K562 (cell line): ENCODE data around the gene FASTKD3. TPM values are rescaled to one million over a fixed set of nuclear protein-coding genes. Genes with fewer than 3 reads are reported as not detected.

Source experiments
- CBX2 ChIP-seq: fragments of 200-600 bp; sonication (generic); IDR thresholded peaks from one replicate; pipeline ENCODE4 v1.6.1; 2012; ENCODE audit warnings: mild to moderate bottlenecking, low read length, inconsistent platforms; ENCODE audit not compliant: insufficient read depth, poor library complexity, severe bottlenecking
- CCNT2 ChIP-seq: IDR thresholded peaks from 2 replicates; pipeline ENCODE4 v1.6.1; 2011; ENCODE audit warnings: borderline replicate concordance, low read depth, mild to moderate bottlenecking, moderate library complexity, mixed read lengths, low read length; ENCODE audit not compliant: insufficient read length; ENCODE audit errors: extremely low read depth
- CREB3L1 ChIP-seq: fragments of 450-650 bp; IDR thresholded peaks from 2 replicates; pipeline ENCODE4 v1.6.1; 2014; ENCODE audit warnings: low read depth, mild to moderate bottlenecking, moderate library complexity, borderline replicate concordance
- CTCFL ChIP-seq: IDR thresholded peaks from 2 replicates; pipeline ENCODE4 v1.6.1; 2011; ENCODE audit warnings: borderline replicate concordance, low read depth, mild to moderate bottlenecking, moderate library complexity, low read length; ENCODE audit not compliant: insufficient read depth, poor library complexity, severe bottlenecking
- FOXK1 ChIP-seq: sonication (generic); formaldehyde crosslinking; IDR thresholded peaks from 2 replicates; pipeline ENCODE4 v1.8.0; 2022; ENCODE audit warnings: missing genetic modification reagents, mild to moderate bottlenecking, borderline replicate concordance
- GTF2B ChIP-seq: IDR thresholded peaks from 2 replicates; pipeline ENCODE4 v1.6.1; 2011; ENCODE audit not compliant: insufficient read length; ENCODE audit errors: extremely low read depth
- JUND ChIP-seq, 2 experiments: IDR thresholded peaks; 2 replicates in 1 of 2; 3 replicates in 1 of 2; pipeline ENCODE4 v1.6.1; 2011; ENCODE audit warnings: borderline replicate concordance in 2 of 2, low read depth in 2 of 2, low read length in 2 of 2, improper control_type of control experiment in 1 of 2, missing biosample characterization in 1 of 2, missing genetic modification characterization in 1 of 2, missing genetic modification reagents in 1 of 2
- KLF13 ChIP-seq: fragments of 450-650 bp; IDR thresholded peaks from 2 replicates; pipeline ENCODE4 v1.6.1; 2016; ENCODE audit warnings: missing genetic modification characterization, low read depth, mild to moderate bottlenecking, missing compliant biosample characterization, moderate library complexity, borderline replicate concordance
- NEUROD1 ChIP-seq: fragments of 150-350 bp; IDR thresholded peaks from 2 replicates; pipeline ENCODE4 v1.6.1; 2014; ENCODE audit warnings: borderline replicate concordance, low read length, low read depth; ENCODE audit not compliant: partially characterized antibody
- NFE2 ChIP-seq: IDR thresholded peaks from 2 replicates; pipeline ENCODE4 v1.6.1; 2014; ENCODE audit warnings: antibody characterized with exemption, low read depth
- NR2C1 ChIP-seq, 2 experiments: fragments of 450-650 bp; IDR thresholded peaks; 2 replicates each; pipeline ENCODE4 v1.6.1; 2017; ENCODE audit warnings: mild to moderate bottlenecking in 2 of 2, antibody characterized with exemption in 1 of 2, inconsistent platforms in 1 of 2, missing compliant biosample characterization in 1 of 2, missing genetic modification characterization in 1 of 2
- RBM22 ChIP-seq: fragments of 200-400 bp; formaldehyde crosslinking; IDR thresholded peaks from 2 replicates; pipeline ENCODE4 v1.6.1; 2018; ENCODE audit warnings: low read length, low read depth; ENCODE audit not compliant: poor library complexity, severe bottlenecking
- TAF9B ChIP-seq: fragments of 450-650 bp; IDR thresholded peaks from 2 replicates; pipeline ENCODE4 v1.6.1; 2018; ENCODE audit warnings: mild to moderate bottlenecking; ENCODE audit not compliant: partially characterized antibody
- TBL1XR1 ChIP-seq, 2 experiments: IDR thresholded peaks; 2 replicates each; pipeline ENCODE4 v1.6.1; 2012; ENCODE audit warnings: improper control_type of control experiment in 2 of 2, low read length in 2 of 2, mild to moderate bottlenecking in 1 of 2
- TEAD4 ChIP-seq, 2 experiments: sonication (generic) in 1 of 2; formaldehyde crosslinking in 1 of 2; IDR thresholded peaks; 2 replicates each; pipeline versions ENCODE4 v1.6.1 to v1.8.0; 2012 to 2022; ENCODE audit warnings: borderline replicate concordance in 1 of 2, inconsistent platforms in 1 of 2, low read length in 1 of 2, mild to moderate bottlenecking in 1 of 2, missing genetic modification reagents in 1 of 2
- ZNF174 ChIP-seq: fragments of 250-450 bp; sonication (Bioruptor Pico); IDR thresholded peaks from 2 replicates; pipeline ENCODE4 v1.4.0; 2020; ENCODE audit warnings: mild to moderate bottlenecking
- ZNF224 ChIP-seq: sonication (generic); formaldehyde crosslinking; IDR thresholded peaks from 2 replicates; pipeline ENCODE4 v1.8.0; 2022; ENCODE audit warnings: mild to moderate bottlenecking, missing genetic modification reagents
- ZNF253 ChIP-seq: fragments of 250-450 bp; sonication (Bioruptor Pico); conservative IDR thresholded peaks from 2 replicates; pipeline ENCODE4 v1.6.1; 2021; ENCODE audit warnings: mild to moderate bottlenecking
- ZNF707 ChIP-seq: fragments of 250-450 bp; sonication (Bioruptor Pico); conservative IDR thresholded peaks from 2 replicates; pipeline ENCODE4 v1.8.0; 2022; ENCODE audit warnings: inconsistent platforms, mild to moderate bottlenecking, moderate library complexity
- polyA plus RNA-seq, 8 experiments: library from polyadenylated mRNA; depleted of rRNA in 4 of 8; stranded (reverse) in 5 of 8; unstranded in 3 of 8; fragments of >200 nt; fragmentation: Nextera tagmentation in 2 of 8; fragmentation: Illumina TruSeq in 1 of 8; extraction: Ambion mirVana in 2 of 8; extraction: Trizol in 1 of 8; gene quantifications; 2 replicates each; pipeline versions ENCODE4 v1.2.1 to v1.2.3, GENCODE V29; 2011 to 2014; ENCODE audit warnings: inconsistent platforms in 1 of 8, missing spikeins in 1 of 8
- total RNA-seq, 7 experiments: library from RNA; depleted of rRNA in 6 of 7; stranded (reverse); fragments of >200 nt in 6 of 7; fragmentation: Illumina TruSeq in 2 of 7; extraction: Trizol in 2 of 7; gene quantifications; 2 replicates each; pipeline versions ENCODE4 v1.2.1 to v1.2.3, GENCODE V29; 2011 to 2021; ENCODE audit warnings: low replicate concordance in 1 of 7
- TF ChIP-seq, protein P1 (sequence below): sonication (generic); formaldehyde crosslinking; IDR thresholded peaks from 2 replicates; pipeline ENCODE4 v1.8.0; 2022; ENCODE audit warnings: mild to moderate bottlenecking, missing genetic modification reagents

Gene FASTKD3
- total and polyA plus RNA-seq, 9 of the 15 experiments (the other 6 are each of a cell fraction or from before 2014, with no cell fraction given), result 17.1 to 149 (median 47.5) TPM

DNA sequence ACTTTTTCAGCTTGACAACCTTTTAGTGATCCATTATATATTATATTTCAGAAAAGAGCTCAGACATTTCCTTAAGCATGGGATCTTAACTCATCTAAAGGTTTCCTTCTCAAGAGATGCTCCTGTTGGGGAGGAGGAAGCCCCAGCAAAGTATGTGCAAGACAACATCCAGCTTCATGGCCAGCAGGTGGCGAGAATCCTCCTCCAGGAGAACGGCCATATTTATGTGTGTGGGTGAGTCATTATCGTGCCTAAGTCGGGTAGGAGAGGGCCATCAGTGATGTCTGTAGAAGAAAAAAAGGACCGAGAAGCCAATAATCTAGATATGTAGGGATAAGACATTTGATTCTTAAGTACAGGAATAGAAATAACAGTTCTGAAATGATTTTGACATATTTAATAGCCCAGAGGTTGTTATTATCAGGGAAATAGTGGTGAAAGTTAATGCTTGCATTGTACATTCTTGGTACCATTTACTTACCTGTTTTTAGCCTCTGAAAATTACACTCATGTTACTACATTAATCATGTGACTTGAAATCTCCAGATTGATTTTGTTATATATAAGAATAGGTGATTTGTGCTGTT, 28.3 kb upstream of the FASTKD3 start (continued):
- peak; percentile 67; the same call in 1 of the 2 replicates for TF ChIP-seq JUND (IDR thresholded peaks at IDR 0.05; ENCODE audit: borderline replicate concordance, low read depth, low read length)
- TF ChIP-seq JUND (tag; IDR thresholded peaks at IDR 0.05; ENCODE audit: borderline replicate concordance, low read depth, low read length), result peak; percentile 78
- no peak for TF ChIP-seq TBL1XR1 (IDR thresholded peaks at IDR 0.05; ENCODE audit: low read length in 2 of 2)
- TF ChIP-seq NFE2, result no peak
- TF ChIP-seq, protein P1, sequence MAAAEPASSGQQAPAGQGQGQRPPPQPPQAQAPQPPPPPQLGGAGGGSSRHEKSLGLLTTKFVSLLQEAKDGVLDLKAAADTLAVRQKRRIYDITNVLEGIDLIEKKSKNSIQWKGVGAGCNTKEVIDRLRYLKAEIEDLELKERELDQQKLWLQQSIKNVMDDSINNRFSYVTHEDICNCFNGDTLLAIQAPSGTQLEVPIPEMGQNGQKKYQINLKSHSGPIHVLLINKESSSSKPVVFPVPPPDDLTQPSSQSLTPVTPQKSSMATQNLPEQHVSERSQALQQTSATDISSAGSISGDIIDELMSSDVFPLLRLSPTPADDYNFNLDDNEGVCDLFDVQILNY (CRISPR knock-in tag), result no peak
- no peak for TF ChIP-seq CCNT2
- TF ChIP-seq KLF13, result no peak
- TF ChIP-seq ZNF707 (CRISPR knock-in tag), result no peak
- TF ChIP-seq ZNF253 (CRISPR knock-in tag), result no peak
- TF ChIP-seq GTF2B, result no peak
- TF ChIP-seq NR2C1 (IDR thresholded peaks at IDR 0.05), result no peak
- no peak for TF ChIP-seq NR2C1 (tag; IDR thresholded peaks at IDR 0.05)
- TF ChIP-seq TAF9B, result no peak
- no peak for TF ChIP-seq CREB3L1
- TF ChIP-seq ZNF174 (CRISPR knock-in tag), result no peak
- no peak for TF ChIP-seq ZNF224 (CRISPR knock-in tag)
- TF ChIP-seq CTCFL, result peak; percentile 30
- no peak for TF ChIP-seq RBM22
- no peak for TF ChIP-seq FOXK1
- no peak for TF ChIP-seq CBX2
- no peak for TF ChIP-seq NEUROD1
- no peak for TF ChIP-seq TEAD4 (IDR thresholded peaks at IDR 0.05; ENCODE audit: low read length)
- no peak for TF ChIP-seq TEAD4 (CRISPR knock-in tag; IDR thresholded peaks at IDR 0.05; ENCODE audit: borderline replicate concordance)
